ENCODE data around the gene NT5C3A.

The NT5C3A gene

GRCh38 chr7:33053721-33054120, 8.9 kb downstream of the NT5C3A start:
- no peak overlapping the region for H2BK12ac ChIP-seq (ENCODE audit: low read length)
- no peaks in the 10 kb centered on the region for H3K4me1 ChIP-seq (ENCODE audit: control insufficient read depth in 1 of 2, insufficient read depth in 2 of 2, low read length in 2 of 2)
- no peak overlapping the region for H3K4me3 ChIP-seq (ENCODE audit: low read depth, low read length)
- H3K27me3 ChIP-seq (ENCODE audit: insufficient read depth, low read length): no peaks in the 10 kb centered on the region
- H3K36me3 ChIP-seq (ENCODE audit: control insufficient read depth in 1 of 2, insufficient read depth in 2 of 2, low read length in 2 of 2): peaks cover 0 to 2% of the 10 kb centered on the region in 2 experiments
- no peak overlapping the region for H4K8ac ChIP-seq (ENCODE audit: low read depth, low read length)
- H4K91ac ChIP-seq (ENCODE audit: low read depth, low read length): no peak overlapping the region
- no peak overlapping the region for H4K12ac ChIP-seq (ENCODE audit: low read depth, low read length)
- no CpG with 5 or more reads among the region's 1 CpG for WGBS (ENCODE audit: extremely low coverage, insufficient coverage, insufficient read length)
- no peak overlapping the region for H2BK120ac ChIP-seq (ENCODE audit: insufficient read depth, low read length, poor library complexity)
- no peak overlapping the region for H3K9ac ChIP-seq (ENCODE audit: low read length)
- no peak overlapping the region for H3K14ac ChIP-seq (ENCODE audit: low read length)
- no peaks in the 10 kb centered on the region for H3K9me3 ChIP-seq (ENCODE audit: insufficient read depth, low read depth, low read length)
- no peak overlapping the region for H2AFZ ChIP-seq (ENCODE audit: insufficient read depth, low read length, poor library complexity)
- DNase-seq: no peak
- H3K23ac ChIP-seq (ENCODE audit: low read length): no peak overlapping the region
- H3K27ac ChIP-seq (ENCODE audit: low read depth, low read length): no peak overlapping the region
- no peak overlapping the region for H3K4ac ChIP-seq (ENCODE audit: low read depth, low read length)
- H3K4me2 ChIP-seq (ENCODE audit: low read length): no peak overlapping the region
- H3K79me1 ChIP-seq (ENCODE audit: low read length): no peaks in the 10 kb centered on the region
- no peak overlapping the region for H2AK5ac ChIP-seq (ENCODE audit: low read length)
- no peak overlapping the region for H2BK5ac ChIP-seq (ENCODE audit: low read depth, low read length, poor library complexity)
- no peak overlapping the region for H3K18ac ChIP-seq (ENCODE audit: low read length)
- H3K79me2 ChIP-seq (ENCODE audit: control insufficient read depth, insufficient read depth, low read length, poor library complexity): no peaks in the 10 kb centered on the region

GRCh38 chr7:33050535-33051318, 11.8 kb downstream of the NT5C3A start:
- no CpG with 5 or more reads among the region's 1 CpG for WGBS (ENCODE audit: extremely low coverage, insufficient coverage, insufficient read length)
- Histone ChIP-seq H2BK120ac (ENCODE audit: insufficient read depth, low read length, poor library complexity) (no peak overlapping the region), H3K18ac (ENCODE audit: low read length) (no peak overlapping the region), H3K4me3 (ENCODE audit: low read depth, low read length) (no peak overlapping the region), H3K27ac (ENCODE audit: low read depth, low read length) (no peak overlapping the region), H3K4ac (ENCODE audit: low read depth, low read length) (no peak overlapping the region), H3K79me2 (ENCODE audit: control insufficient read depth, insufficient read depth, low read length, poor library complexity) (no peaks in the 10 kb centered on the region), H2AK5ac (ENCODE audit: low read length) (no peak overlapping the region), H4K12ac (ENCODE audit: low read depth, low read length) (no peak overlapping the region), H3K79me1 (ENCODE audit: low read length) (no peaks in the 10 kb centered on the region), H3K4me2 (ENCODE audit: low read length) (no peak overlapping the region), H3K23ac (ENCODE audit: low read length) (no peak overlapping the region), H4K8ac (ENCODE audit: low read depth, low read length) (no peak overlapping the region), H3K9ac (ENCODE audit: low read length) (no peak overlapping the region), H4K91ac (ENCODE audit: low read depth, low read length) (no peak overlapping the region), H2BK12ac (ENCODE audit: low read length) (no peak overlapping the region), H3K4me1 (ENCODE audit: control insufficient read depth in 1 of 2, insufficient read depth in 2 of 2, low read length in 2 of 2) (no peaks in the 10 kb centered on the region), H3K14ac (ENCODE audit: low read length) (no peak overlapping the region), H3K27me3 (ENCODE audit: insufficient read depth, low read length) (no peaks in the 10 kb centered on the region), H3K9me3 (ENCODE audit: insufficient read depth, low read depth, low read length) (no peaks in the 10 kb centered on the region), H2BK5ac (ENCODE audit: low read depth, low read length, poor library complexity) (no peak overlapping the region), H2AFZ (ENCODE audit: insufficient read depth, low read length, poor library complexity) (no peak overlapping the region), H3K36me3 (ENCODE audit: control insufficient read depth in 1 of 2, insufficient read depth in 2 of 2, low read length in 2 of 2) (no peaks in the 10 kb centered on the region)
- DNase-seq: peak; percentile 38 to 78

DNA sequence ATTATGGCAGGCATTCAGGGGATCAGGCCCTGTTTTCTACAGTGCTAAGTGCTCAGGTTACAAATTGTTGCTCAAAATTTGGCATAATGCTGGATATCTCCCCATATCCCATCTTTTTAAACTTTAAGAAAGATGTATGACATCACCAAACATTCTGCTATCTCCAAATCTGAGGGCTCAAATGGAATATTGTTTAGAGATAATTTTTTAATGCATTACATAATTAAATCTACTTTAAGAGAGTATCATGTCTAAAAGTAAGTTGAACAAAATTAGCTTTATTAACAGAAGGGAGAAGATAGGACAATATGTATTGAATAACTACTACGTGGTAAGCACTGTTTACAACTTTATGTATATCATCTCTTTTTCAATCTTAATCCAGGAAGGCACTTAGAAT, 13.9 kb downstream of the NT5C3A start:
- no CpG with 5 or more reads among the region's 1 CpG for WGBS (ENCODE audit: extremely low coverage, insufficient coverage, insufficient read length)
- DNase-seq: no peak

DNA sequence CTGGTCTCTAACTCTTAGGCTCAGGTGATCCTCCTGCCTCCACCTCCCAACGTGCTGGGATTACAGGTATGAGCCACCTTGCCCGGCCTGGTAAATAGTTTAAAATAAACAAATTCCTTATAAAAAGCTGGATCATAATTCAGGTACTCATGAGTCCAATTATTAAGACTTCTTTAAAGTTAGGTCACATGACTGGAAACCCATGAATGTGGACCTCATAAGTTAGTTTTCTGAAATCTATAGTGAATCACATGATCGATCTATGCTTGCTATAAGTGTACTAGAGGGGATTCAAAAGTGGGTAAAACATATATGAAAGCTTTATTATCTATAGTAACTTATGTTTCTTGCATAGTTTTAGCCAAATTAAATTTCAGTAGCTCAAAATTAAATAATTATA, 14.3 kb downstream of the NT5C3A start:
- Histone ChIP-seq H3K79me2 (ENCODE audit: control insufficient read depth, insufficient read depth, low read length, poor library complexity) (no peaks in the 10 kb centered on the region), H3K18ac (ENCODE audit: low read length) (no peak overlapping the region), H3K23ac (ENCODE audit: low read length) (no peak overlapping the region), H3K14ac (ENCODE audit: low read length) (no peak overlapping the region), H2AFZ (ENCODE audit: insufficient read depth, low read length, poor library complexity) (no peak overlapping the region), H3K27ac (ENCODE audit: low read depth, low read length) (no peak overlapping the region), H3K9me3 (ENCODE audit: insufficient read depth, low read depth, low read length) (no peaks in the 10 kb centered on the region), H4K91ac (ENCODE audit: low read depth, low read length) (no peak overlapping the region), H2BK120ac (ENCODE audit: insufficient read depth, low read length, poor library complexity) (no peak overlapping the region), H3K9ac (ENCODE audit: low read length) (no peak overlapping the region), H3K27me3 (ENCODE audit: insufficient read depth, low read length) (no peaks in the 10 kb centered on the region), H2BK12ac (ENCODE audit: low read length) (no peak overlapping the region), H3K4me2 (ENCODE audit: low read length) (no peak overlapping the region), H4K12ac (ENCODE audit: low read depth, low read length) (no peak overlapping the region), H3K79me1 (ENCODE audit: low read length) (no peaks in the 10 kb centered on the region), H2AK5ac (ENCODE audit: low read length) (no peak overlapping the region), H3K4ac (ENCODE audit: low read depth, low read length) (no peak overlapping the region), H3K36me3 (ENCODE audit: control insufficient read depth in 1 of 2, insufficient read depth in 2 of 2, low read length in 2 of 2) (no peaks in the 10 kb centered on the region), H4K8ac (ENCODE audit: low read depth, low read length) (no peak overlapping the region), H2BK5ac (ENCODE audit: low read depth, low read length, poor library complexity) (no peak overlapping the region), H3K4me3 (ENCODE audit: low read depth, low read length) (no peak overlapping the region), H3K4me1 (ENCODE audit: control insufficient read depth in 1 of 2, insufficient read depth in 2 of 2, low read length in 2 of 2) (no peaks in the 10 kb centered on the region)
- DNase-seq: no peak
- no CpG with 5 or more reads among the region's 3 CpGs for WGBS (ENCODE audit: extremely low coverage, insufficient coverage, insufficient read length)

More for the DNA sequence above, 13.9 kb downstream of the NT5C3A start:
- Histone ChIP-seq H4K91ac (ENCODE audit: low read depth, low read length) (no peak overlapping the region), H3K14ac (ENCODE audit: low read length) (no peak overlapping the region), H3K4me1 (ENCODE audit: control insufficient read depth in 1 of 2, insufficient read depth in 2 of 2, low read length in 2 of 2) (no peaks in the 10 kb centered on the region), H3K27me3 (ENCODE audit: insufficient read depth, low read length) (no peaks in the 10 kb centered on the region), H2AFZ (ENCODE audit: insufficient read depth, low read length, poor library complexity) (no peak overlapping the region), H3K4me2 (ENCODE audit: low read length) (no peak overlapping the region), H2BK120ac (ENCODE audit: insufficient read depth, low read length, poor library complexity) (no peak overlapping the region), H3K79me1 (ENCODE audit: low read length) (no peaks in the 10 kb centered on the region), H4K8ac (ENCODE audit: low read depth, low read length) (no peak overlapping the region), H3K27ac (ENCODE audit: low read depth, low read length) (no peak overlapping the region), H3K23ac (ENCODE audit: low read length) (no peak overlapping the region), H2AK5ac (ENCODE audit: low read length) (no peak overlapping the region), H2BK12ac (ENCODE audit: low read length) (no peak overlapping the region), H2BK5ac (ENCODE audit: low read depth, low read length, poor library complexity) (no peak overlapping the region), H3K36me3 (ENCODE audit: control insufficient read depth in 1 of 2, insufficient read depth in 2 of 2, low read length in 2 of 2) (no peaks in the 10 kb centered on the region), H3K9me3 (ENCODE audit: insufficient read depth, low read depth, low read length) (no peaks in the 10 kb centered on the region), H3K18ac (ENCODE audit: low read length) (no peak overlapping the region), H3K9ac (ENCODE audit: low read length) (no peak overlapping the region), H3K4me3 (ENCODE audit: low read depth, low read length) (no peak overlapping the region), H4K12ac (ENCODE audit: low read depth, low read length) (no peak overlapping the region), H3K79me2 (ENCODE audit: control insufficient read depth, insufficient read depth, low read length, poor library complexity) (no peaks in the 10 kb centered on the region), H3K4ac (ENCODE audit: low read depth, low read length) (no peak overlapping the region)
